GM19035 (cell line): Measurements from ENCODE around the gene HSDL1.

Experiments used
- ATAC-seq: cut with Tn5 transposase; IDR thresholded peaks from one replicate; pipeline ENCODE4 v1.9.1; 2021; ENCODE audit not compliant: unreplicated experiment

HSDL1 gene

GRCh38 chr16:84144859-84145639 is at the start of gene HSDL1, which contains the start of gene DNAAF1:
Gene HSDL1 (minus strand): TSS chr16:84145177. CDS start chr16:84131321, 13,856 bp downstream.
Gene DNAAF1 (plus strand): TSS chr16:84145308. CDS start chr16:84145441, 133 bp downstream.
- peak; percentile 82 for ATAC-seq

DNA sequence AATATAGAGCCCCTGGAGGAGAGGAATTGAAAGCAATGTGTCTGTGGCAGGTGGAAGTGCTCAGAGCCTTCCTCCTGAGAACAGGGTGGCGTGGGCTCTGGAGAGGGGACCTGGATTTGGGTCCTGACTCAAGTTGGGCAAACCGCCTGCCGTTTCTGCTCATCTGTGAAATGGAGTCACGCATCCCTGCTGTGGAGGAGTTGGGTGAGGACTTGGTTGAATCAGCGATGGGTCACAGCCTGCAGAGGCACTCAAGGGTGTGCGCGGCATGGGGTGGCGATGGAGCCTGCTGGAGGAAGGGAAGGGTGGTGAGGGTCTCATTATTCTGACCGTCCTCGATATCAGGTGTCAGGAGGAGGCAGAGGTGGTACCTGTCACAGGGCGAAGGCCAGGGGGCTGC is 49.0 kb upstream of the HSDL1 start:
- no peak for ATAC-seq

- no peak for ATAC-seq
Observed at GRCh38 chr16:84193480-84193879, 48.5 kb upstream of the HSDL1 start.

- no peak for ATAC-seq
Observed at GRCh38 chr16:84191466-84191865, 46.5 kb upstream of the HSDL1 start.

- no peak for ATAC-seq
Observed at GRCh38 chr16:84190731-84191388, 45.9 kb upstream of the HSDL1 start, which contains the start of gene ADAD2. Gene ADAD2 (plus strand): TSS chr16:84191157. CDS start chr16:84191231, 74 bp downstream.

GRCh38 chr16:84186685-84187437 is 41.9 kb upstream of the HSDL1 start, which contains the start of gene TAF1C:
Gene TAF1C (minus strand): TSS chr16:84187057. CDS start chr16:84184988, 2,069 bp downstream.
- ATAC-seq, result peak; percentile 96

DNA sequence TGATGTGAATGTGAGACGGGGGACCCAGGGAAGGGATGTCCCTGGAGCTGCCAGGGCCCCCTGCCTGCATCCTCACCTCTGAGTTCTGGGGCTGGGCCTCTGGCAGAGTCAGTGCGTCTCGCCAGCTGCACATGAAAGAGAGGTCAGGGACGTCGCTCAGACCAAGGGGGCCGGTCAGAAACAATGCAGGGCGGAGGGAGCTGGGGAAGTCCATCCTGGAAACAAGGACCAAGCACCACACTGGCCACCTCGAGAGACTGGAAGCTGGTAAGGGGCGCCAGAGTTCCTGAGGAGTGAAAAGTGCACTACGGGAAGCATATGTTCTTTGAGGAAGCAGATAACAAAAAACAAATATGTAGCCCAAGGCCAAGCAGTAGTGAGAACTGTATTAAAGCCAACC is 39.8 kb upstream of the HSDL1 start:
- no peak for ATAC-seq

- no peak for ATAC-seq
Observed at GRCh38 chr16:84183911-84184591, 39.1 kb upstream of the HSDL1 start.

GRCh38 chr16:84183572-84183875 is 38.5 kb upstream of the HSDL1 start:
- ATAC-seq, result no peak

- no peak for ATAC-seq
Observed at GRCh38 chr16:84182680-84183571, 37.9 kb upstream of the HSDL1 start.

- ATAC-seq, result no peak
Observed at GRCh38 chr16:84182104-84182503, 37.1 kb upstream of the HSDL1 start.

DNA sequence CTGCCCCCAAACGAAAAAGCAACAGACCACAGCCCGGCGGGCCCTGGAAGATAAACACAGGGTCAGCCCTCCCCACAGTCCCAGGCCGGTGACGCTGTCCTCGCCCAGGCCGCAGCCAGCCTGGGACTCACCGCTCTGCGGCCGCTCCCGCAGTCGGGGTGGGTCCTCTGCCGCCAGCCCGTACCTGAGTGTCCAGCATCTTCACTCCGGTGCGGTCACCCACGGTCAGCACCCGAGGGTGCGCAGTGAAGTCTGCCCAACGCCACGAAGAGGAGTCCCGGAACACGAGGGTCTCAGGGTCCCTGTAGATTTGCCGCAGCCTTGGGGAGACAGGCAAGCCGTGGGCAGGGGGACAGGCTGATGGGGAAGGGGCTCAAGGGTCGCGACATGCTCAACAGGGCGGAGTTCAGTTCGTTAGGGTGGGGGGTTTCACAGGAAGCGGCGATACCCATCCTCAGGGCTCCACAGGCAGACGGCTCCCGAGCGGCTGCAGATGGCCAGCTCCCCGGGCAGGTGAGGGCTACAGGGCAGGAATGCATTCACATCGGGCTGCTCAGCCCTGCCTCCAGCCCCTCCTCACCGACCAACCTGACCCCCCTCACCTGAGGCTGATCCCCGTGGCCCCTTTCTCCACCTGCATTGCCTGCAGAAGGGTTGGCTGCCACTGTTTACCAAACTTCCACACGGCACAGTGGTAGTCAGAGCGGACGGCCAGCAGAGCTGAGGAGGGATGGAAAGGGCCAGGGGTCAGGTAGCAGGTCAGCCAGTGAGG is 36.4 kb upstream of the HSDL1 start:
- no peak for ATAC-seq

DNA sequence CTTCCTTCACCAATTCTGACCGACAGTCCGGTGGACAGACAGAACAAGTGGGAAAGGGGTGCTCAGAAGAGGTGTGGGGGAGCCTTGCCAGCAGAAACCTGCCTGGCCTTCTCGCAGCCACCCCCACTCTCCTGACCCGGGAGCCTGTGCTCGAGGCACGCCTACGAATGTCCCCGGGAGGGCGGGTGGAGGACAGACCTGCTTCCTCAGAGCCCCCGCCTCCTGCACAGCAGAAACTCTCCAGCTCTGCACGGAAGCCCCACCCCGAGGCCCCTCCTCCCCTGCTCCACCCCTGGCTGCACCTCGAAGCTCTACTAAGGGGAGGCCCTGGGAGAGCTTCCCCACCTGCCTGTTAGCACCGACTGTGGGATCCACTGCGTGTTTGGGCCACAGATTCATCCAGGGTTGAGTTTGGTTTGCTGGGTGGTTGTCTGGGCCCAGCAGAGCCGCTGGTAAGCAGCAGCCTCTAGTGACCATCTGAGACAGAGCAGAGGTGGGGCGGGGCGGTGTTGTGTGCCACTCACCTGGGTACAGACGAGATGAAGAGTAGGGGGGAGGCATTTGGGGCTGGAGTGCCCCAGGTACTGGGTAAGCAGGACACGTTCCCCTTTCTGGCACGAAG is 35.7 kb upstream of the HSDL1 start:
- no peak for ATAC-seq

DNA sequence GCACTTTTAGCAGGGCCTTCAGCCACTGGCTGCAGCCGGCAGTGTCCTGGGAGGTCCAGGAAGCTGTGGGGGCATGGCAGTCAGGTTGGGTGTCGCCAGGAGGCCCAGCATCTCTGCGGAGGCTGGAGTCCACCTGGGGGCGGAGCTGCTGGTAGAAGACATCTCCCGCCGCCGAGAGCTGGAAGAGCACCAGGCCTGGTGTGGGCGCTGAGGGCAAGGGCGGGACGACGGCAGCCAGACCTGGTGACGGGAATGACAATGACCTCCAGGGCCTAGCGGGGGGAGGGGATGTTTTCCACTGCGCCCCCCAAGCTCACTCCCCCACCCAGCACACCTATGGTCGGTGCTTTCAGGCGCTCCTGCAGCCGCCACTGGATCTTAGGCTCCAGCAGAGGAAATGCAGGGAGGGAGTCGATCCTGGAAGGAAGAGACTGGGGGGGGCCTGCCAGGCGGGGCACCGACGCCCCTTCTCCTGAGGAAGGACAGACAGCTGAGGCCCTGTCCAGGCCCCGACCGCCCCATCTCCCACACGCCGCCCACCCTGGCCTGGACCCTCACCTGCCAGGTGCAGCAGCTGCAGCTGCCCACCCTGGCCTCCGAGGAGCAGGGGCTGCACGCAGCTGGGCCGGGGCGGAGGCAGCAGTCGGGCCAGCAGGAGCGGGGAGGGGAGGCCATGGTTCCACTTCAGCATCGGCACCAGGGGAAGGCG is 34.8 kb upstream of the HSDL1 start:
- no peak for ATAC-seq

- no peak for ATAC-seq
Observed at GRCh38 chr16:84178892-84179611, 34.1 kb upstream of the HSDL1 start.

- no peak for ATAC-seq
Observed at GRCh38 chr16:84178146-84178765, 33.3 kb upstream of the HSDL1 start.

GRCh38 chr16:84177741-84178073 is 32.7 kb upstream of the HSDL1 start:
- no peak for ATAC-seq
